Measurements from ENCODE around the gene NGRN. TPM values are rescaled to one million over a fixed set of nuclear protein-coding genes. Genes with fewer than 3 reads are reported as not detected.
A peak's percentile ranks its signal among the peaks of the same experiment; 100 is the strongest.

Gene NGRN
- total and polyA plus RNA-seq, 2 of the 8 experiments (the other 6 are each of a cell fraction or from before 2014, with no cell fraction given): 60.1 to 101 TPM

GRCh38 chr15:90318591-90318990 lies 53.1 kb downstream of the NGRN start:
- Histone ChIP-seq H3K4me3 (ENCODE audit: extremely low read depth in 1 of 4, insufficient read depth in 2 of 4, low read depth in 3 of 4, low read length in 4 of 4) (no peak overlapping the region), H3K23me2 (ENCODE audit: low read depth, low read length) (no peaks in the 10 kb centered on the region), H2BK120ac (replicated peaks; ENCODE audit: low read depth, low read length) (no peak overlapping the region), H2BK15ac (ENCODE audit: low read length) (no peak overlapping the region), H3K9ac (replicated peaks in 1 of 4; ENCODE audit: extremely low read depth in 1 of 4, low read depth in 3 of 4, low read length in 3 of 4) (no peak overlapping the region), H3K9me3 (ENCODE audit: insufficient read depth in 2 of 2, low read depth in 1 of 2, low read length in 1 of 2) (no peaks in the 10 kb centered on the region), H2AFZ (ENCODE audit: low read length) (no peak overlapping the region), H2BK5ac (ENCODE audit: low read depth, low read length) (no peak overlapping the region), H3K18ac (ENCODE audit: extremely low read depth, low read length) (no peak overlapping the region), H4K5ac (ENCODE audit: insufficient read length, low read depth, low read length) (no peak overlapping the region), H3K79me2 (ENCODE audit: control insufficient read depth in 1 of 2, insufficient read depth in 2 of 2, low read length in 2 of 2) (no peaks in the 10 kb centered on the region), H3K36me3 (ENCODE audit: control insufficient read depth in 2 of 4, insufficient read depth in 4 of 4, low read length in 3 of 4) (no peaks in the 10 kb centered on the region), H4K20me1 (replicated peaks in 1 of 2; ENCODE audit: control insufficient read depth in 1 of 2, insufficient read depth in 2 of 2, low read length in 2 of 2) (no peaks in the 10 kb centered on the region), H3K14ac (ENCODE audit: insufficient read length) (no peak overlapping the region), H2AK5ac (ENCODE audit: low read depth, low read length) (0 out of 2 replicates have a peak overlapping the region, but pooled peaks have one; percentile 65), H3K79me1 (ENCODE audit: low read depth, low read length) (no peaks in the 10 kb centered on the region), H4K8ac (ENCODE audit: extremely low read depth, insufficient read depth, low read length) (no peak overlapping the region), H3K27ac (ENCODE audit: low read depth, low read length) (no peak overlapping the region), H2BK12ac (ENCODE audit: low read depth, low read length) (no peak overlapping the region), H3K27me3 (replicated peaks in 1 of 4; ENCODE audit: control insufficient read depth in 3 of 4, extremely low read depth in 1 of 4, insufficient read depth in 3 of 4, low read length in 3 of 4) (no peaks in the 10 kb centered on the region), H3K4me1 (replicated peaks in 1 of 4; ENCODE audit: control insufficient read depth in 3 of 4, insufficient read depth in 4 of 4, low read length in 3 of 4) (peaks cover 0 to 3% (median 1%) of the 10 kb centered on the region in 4 experiments; a peak in 2 of 7 replicates), H2BK20ac (ENCODE audit: low read length) (no peak overlapping the region), H3K23ac (ENCODE audit: insufficient read length) (no peak overlapping the region), H3K56ac (replicated peaks; ENCODE audit: insufficient read length, low read depth, low read length) (no peak overlapping the region), H3K4me2 (ENCODE audit: insufficient read depth in 1 of 2, low read depth in 2 of 2, low read length in 2 of 2) (no peak overlapping the region), H4K91ac (replicated peaks; ENCODE audit: insufficient read length, low read length) (no peak overlapping the region), H3K4ac (replicated peaks; ENCODE audit: insufficient read length, low read depth, low read length) (no peak overlapping the region)
- no peak for FAIRE-seq
- DNase-seq (ENCODE audit: low read depth in 1 of 2, low spot score in 2 of 2): no peak
- CTCF ChIA-PET (ENCODE audit: partially characterized antibody): interaction anchor here (0.6 to 9.6 kb wide), 14 partner anchors 24 to 950 kb away, joined by 3 to 175 read pairs (median 9); partner anchors contain the start of gene TTLL13
- POLR2A ChIA-PET (ENCODE audit: partially characterized antibody): no interaction called here
- WGBS, 2 experiments (ENCODE audit: extremely low coverage in 1 of 2, insufficient coverage in 1 of 2, insufficient read length in 1 of 2, insufficient replicate concordance in 2 of 2, low coverage in 1 of 2, low lambda C conversion rate in 2 of 2, missing lambda C conversion rate in 1 of 2): 82% methylated on average over 4 of the region's 4 CpGs; no CpG with 5 or more reads in 1 of the 2 experiments
- TF ChIP-seq PHF8 (conservative IDR thresholded peaks at IDR 0.05; ENCODE audit: low read depth, low read length) (no peak), TBP (IDR thresholded peaks at IDR 0.05; ENCODE audit: low read depth, low read length) (no peak), SIX5 (IDR thresholded peaks at IDR 0.05; ENCODE audit: low read depth, low read length) (no peak), CTCF (IDR thresholded peaks at IDR 0.05; ENCODE audit: control extremely low read depth in 1 of 3, insufficient read depth in 1 of 3, low read depth in 1 of 3, low read length in 3 of 3) (no peak), BRCA1 (IDR thresholded peaks at IDR 0.05; ENCODE audit: low read depth, low read length) (no peak), EP300 (IDR thresholded peaks at IDR 0.05; ENCODE audit: borderline replicate concordance in 1 of 2, low read depth in 2 of 2, low read length in 2 of 2) (no peak), RBBP5 (IDR thresholded peaks at IDR 0.05; ENCODE audit: borderline replicate concordance, low read depth, low read length) (no peak), TAF1 (IDR thresholded peaks at IDR 0.05; ENCODE audit: low read depth, low read length) (no peak)
- TF ChIP-seq, protein P1, sequence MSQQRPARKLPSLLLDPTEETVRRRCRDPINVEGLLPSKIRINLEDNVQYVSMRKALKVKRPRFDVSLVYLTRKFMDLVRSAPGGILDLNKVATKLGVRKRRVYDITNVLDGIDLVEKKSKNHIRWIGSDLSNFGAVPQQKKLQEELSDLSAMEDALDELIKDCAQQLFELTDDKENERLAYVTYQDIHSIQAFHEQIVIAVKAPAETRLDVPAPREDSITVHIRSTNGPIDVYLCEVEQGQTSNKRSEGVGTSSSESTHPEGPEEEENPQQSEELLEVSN (IDR thresholded peaks at IDR 0.05): no peak
- TF ChIP-seq, protein P2, sequence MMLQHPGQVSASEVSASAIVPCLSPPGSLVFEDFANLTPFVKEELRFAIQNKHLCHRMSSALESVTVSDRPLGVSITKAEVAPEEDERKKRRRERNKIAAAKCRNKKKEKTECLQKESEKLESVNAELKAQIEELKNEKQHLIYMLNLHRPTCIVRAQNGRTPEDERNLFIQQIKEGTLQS (IDR thresholded peaks at IDR 0.05; ENCODE audit: insufficient read depth, low read depth, low read length): no peak
